UCSD-AML1 (cell line): ENCODE data around the gene NR2C1.
"Not testable (repeated sequence)": the region's sequence is repeated elsewhere in the genome, so short reads cannot be mapped to it uniquely, and the experiment has no call there.

Experiments used
- DNase-seq: peaks from one replicate; lab custom pipeline; 2025; ENCODE audit not compliant: unreplicated experiment; lab: John Stamatoyannopoulos, UW

The NR2C1 gene

GRCh38 chr12:95072900-95073697, at the start of gene NR2C1:
NR2C1 (minus strand) TSS chr12:95073618; CDS start chr12:95067384, 6,234 bp downstream.
- DNase-seq: peak; percentile 95

GRCh38 chr12:95118788-95119179, 45.4 kb upstream of the NR2C1 start:
- DNase-seq: no peak

- DNase-seq: no peak
These were observed 44.8 kb upstream of the NR2C1 start for GRCh38 chr12:95118138-95118787.

GRCh38 chr12:95117178-95117599, 43.8 kb upstream of the NR2C1 start:
- DNase-seq: peak; percentile 11

GRCh38 chr12:95116773-95117172, 43.4 kb upstream of the NR2C1 start:
- DNase-seq: no peak

GRCh38 chr12:95116341-95116740, 42.9 kb upstream of the NR2C1 start:
- no peak for DNase-seq

- DNase-seq: no peak
These were observed 42.2 kb upstream of the NR2C1 start for GRCh38 chr12:95115641-95116040.

DNA sequence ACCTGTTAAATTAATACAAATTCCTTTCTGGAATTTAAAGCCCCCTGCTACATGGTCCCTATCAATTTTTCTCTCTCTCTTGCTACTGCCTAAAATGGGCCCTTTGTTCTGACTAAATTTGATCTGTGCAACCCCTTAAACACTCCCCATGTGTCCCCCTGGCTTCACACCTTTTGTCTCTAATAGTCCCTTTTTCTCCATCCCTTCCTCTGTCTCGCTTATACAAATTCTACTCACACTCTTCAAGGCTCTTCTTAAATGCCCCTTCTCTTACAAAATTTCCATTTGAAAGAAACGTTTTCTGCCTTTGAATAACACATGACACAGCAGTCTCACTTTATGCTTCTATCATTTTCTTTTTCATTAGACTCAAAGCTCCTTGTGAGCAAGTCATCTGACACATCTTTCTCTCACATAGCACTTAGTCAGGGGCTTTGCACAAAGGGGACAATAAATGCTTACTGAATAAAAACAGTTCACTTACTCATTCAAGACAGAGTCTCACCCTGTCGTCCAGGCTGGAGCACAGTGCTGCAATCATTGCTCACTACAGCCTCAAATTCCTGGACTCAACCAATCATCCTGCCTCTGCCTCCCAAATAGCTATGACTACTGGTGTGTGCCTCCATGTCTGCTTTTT, 41.5 kb upstream of the NR2C1 start:
- DNase-seq: no peak

DNA sequence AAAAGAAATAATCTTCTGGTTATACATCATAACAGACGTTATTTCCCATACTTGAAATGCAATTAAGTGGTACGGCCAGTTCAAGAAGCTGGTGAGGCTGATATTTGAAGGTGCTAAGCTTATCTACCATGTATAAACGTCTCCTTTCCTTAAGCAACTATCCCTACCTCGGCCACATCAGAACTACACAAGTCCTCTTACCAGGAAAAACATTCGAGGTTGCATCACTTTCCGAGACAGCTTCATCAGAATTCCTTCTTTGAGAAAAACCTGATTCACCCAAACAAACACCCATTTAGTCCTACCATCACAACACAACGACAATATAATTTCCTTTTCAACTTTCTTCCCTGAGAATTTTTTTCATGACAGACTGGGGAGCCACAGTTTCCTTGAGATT, 33.9 kb upstream of the NR2C1 start:
- DNase-seq: no peak

- DNase-seq: no peak
These were observed 32.1 kb upstream of the NR2C1 start for GRCh38 chr12:95105540-95105939.

DNA sequence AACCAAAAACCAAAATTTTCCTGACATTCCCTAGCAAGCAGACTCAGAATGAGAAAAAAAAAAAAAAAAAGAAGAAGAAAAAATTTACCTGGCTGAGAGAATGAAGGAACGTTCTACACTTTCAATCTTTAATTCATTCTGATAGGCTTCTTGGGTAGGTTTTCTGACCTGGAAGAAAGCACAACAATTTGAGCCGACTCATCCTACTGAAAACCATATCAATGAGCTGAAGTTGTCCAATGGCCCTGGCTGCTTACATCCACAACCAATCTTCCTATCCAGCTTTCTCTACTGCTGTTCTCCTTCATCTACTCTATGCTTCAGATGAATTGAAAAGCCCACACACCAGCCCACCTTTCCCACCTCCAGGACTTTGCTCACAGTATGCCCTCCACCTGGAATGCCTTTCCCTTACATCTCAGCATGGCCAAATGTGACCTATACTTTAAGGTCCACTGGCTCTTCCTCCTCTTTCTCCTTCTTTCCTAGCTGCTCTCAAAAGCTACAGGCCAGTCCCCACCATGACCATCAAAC, 31.6 kb upstream of the NR2C1 start:
- no peak for DNase-seq

DNA sequence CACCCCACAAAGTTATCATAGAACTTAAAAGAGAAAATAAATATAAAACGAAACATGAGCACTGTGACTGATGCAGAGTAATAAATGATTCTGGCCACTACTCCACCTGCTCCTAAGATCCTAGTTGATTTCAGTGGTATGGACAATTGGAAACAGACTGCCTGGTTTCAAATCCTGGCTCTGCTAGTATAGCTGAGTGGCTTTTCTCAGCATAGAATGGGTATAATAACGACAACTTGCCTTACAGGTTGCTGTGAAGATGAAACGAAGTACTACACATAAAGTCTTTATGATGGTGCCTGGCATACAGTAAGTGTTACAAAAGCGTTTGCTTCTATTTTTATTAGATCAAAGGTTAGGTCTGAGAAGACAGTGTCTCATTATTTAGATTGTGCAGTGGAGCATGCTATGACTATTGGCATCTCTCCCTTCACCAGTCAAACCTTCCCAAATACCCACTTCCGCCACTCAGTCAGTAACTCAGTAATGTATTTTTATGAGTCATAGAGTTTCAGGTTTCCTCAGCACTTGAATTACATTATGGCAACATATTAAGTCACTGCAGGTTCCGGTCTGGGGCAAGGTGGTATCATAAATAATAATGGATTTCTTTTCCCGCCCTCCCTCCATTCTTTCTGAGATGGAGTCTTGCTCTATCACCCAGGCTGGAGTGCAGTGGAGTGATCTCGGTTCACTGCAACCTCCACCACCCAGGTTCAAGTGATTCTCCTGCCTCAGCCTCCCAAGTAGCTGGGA, 29.7 kb upstream of the NR2C1 start:
- DNase-seq: no peak

DNA sequence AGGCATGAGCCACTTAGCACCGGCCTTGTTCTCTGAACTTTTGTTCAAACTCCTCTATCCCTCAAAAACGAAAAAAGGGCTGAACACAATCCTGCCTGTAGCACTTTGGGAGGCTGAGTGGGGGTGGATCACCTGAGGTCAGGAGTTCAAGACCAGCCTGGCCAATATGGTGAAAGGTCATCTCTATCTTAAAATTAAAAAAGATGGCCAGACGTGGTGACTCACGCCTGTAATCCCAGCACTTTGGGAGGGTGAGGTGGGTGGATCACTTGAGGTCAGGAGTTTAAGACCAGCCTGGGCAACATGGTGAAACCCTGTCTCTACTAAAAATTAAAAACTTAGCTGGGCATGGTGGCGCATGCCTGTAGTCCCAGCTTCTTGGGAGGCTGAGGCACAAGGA, 28.5 kb upstream of the NR2C1 start:
- DNase-seq: not testable (repeated sequence)

GRCh38 chr12:95100264-95101190, 27.1 kb upstream of the NR2C1 start:
- DNase-seq: peak; percentile 9

DNA sequence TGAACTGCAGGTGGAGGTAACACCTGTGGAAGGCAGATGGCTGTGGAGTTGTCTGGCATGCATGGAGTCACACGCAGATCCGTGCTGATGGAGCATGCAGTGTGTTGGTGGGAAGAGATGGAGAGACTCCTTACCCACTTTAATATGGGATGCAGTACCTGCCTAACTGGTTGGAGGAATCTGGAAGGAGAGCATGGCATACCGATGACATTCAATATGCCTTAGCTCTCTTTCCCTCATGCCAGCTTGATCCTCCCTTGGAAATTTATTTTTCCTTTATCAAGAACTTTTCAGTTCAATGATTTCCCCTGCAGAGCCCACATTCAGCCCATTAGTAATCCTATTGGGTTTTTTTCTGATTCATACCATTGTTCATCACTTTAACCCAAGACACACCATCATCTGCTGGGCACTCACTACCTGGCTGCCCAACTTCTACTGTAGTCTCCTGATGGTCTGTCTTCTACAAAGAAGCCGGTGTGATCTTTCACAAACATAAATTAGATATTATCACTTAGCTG, 25.9 kb upstream of the NR2C1 start:
- DNase-seq: no peak

DNA sequence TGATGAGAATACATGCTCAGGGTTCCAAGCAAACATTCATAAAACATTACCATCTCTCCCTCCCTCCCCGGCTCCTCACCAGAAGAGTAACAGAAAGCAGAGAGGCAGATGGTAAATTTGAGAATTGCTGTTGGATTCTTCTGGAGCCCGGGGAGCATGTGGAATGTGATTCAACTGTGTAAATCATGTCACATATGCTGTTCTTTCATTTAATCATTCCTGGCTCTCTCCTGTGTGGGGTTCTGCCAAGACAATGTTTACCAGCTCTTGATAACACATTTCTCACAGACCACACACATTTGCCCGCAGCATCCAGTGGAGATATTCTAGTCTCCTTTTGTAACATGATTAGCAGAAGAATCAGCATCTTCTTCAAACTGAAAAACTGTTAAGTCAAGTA, 23.4 kb upstream of the NR2C1 start:
- no peak for DNase-seq

GRCh38 chr12:95096378-95096777, 23.0 kb upstream of the NR2C1 start:
- no peak for DNase-seq

DNA sequence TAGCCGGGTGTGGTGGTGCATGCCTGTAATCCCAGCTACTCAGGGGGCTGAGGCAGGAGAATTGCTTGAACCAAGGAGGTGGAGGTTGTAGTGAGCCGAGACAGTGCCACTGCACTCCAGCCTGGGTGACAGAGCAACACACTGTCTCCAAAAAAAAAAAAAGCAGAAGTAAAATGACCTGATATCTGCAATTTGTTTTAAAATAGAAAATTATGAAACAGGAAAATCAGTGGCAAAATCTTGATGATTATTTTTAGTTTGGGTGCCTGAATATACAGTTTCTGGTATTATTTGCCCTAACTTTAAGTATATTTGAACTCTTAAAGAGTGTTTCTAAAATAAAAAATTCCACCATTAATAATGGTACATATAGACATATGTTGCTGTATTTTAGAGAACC, 22.4 kb upstream of the NR2C1 start:
- DNase-seq: not testable (repeated sequence)

DNA sequence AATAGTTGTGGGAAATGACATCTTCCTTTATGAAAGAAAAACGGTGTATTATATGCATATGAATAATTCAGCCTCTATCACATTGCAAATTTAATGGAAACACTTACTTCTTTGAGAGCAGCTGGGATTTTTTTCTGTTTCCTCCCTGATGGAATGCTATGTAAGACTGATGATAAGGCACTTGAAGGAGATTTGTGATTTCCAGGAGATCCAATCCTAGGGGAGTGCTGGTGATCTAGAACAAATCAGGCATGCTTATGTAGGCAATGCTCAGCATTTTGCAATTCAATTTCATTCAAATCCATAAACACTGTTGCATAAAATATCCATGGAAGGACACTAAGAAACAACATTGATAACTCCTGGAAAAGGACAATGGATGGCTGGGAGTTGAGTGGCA, 16.0 kb upstream of the NR2C1 start:
- no peak for DNase-seq

GRCh38 chr12:95088379-95088778, 15.0 kb upstream of the NR2C1 start:
- no peak for DNase-seq
